Activated naive CD4-positive, alpha-beta T cell treated with Interleukin-2 at 50 U/mL for 16 hours (primary cell): ENCODE data around the gene CAPN13.
A peak's percentile ranks its signal among the peaks of the same experiment; 100 is the strongest.

Experiments used
- DNase-seq: peaks from one replicate; pipeline ENCODE4 v3.0.0-alpha.2; 2020

Gene CAPN13

DNA sequence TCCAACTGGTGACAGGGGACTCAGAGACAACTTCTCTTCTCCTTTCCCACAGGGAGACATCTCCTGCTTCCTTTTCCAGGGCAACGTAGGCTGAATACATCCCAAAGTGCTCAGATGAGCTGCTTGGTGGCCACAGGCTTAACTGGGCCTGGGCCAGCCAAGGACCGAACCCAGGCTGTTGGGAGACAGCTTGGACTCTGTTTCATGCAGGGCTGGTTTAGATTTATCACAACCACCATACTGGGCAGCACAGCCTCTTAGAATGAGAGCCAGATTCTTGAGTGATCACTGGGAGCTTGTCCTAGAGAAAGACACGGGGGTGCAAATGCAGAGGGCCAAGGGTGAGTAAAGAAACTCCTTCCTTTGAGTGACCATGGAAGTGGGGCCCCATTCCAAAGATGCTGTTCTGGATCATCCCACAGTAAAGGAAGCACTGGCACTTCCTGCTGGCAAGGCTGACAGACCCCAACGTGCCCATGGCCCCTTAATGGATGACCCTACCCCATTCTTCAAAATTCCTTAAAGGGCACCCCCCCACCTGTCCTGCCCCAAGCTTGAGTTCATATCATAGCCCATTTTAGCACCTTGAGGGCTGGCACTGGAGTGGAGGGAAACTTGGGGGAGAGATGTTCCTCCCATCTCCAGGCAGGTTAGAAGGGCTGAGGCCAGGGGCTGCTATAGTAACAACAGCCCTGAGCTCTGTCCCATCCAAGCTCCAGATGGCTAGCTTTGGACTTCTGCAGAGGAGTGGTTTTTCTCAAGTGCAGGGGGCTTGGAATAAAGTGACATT is 84.1 kb downstream of the CAPN13 start:
- DNase-seq: no peak

DNA sequence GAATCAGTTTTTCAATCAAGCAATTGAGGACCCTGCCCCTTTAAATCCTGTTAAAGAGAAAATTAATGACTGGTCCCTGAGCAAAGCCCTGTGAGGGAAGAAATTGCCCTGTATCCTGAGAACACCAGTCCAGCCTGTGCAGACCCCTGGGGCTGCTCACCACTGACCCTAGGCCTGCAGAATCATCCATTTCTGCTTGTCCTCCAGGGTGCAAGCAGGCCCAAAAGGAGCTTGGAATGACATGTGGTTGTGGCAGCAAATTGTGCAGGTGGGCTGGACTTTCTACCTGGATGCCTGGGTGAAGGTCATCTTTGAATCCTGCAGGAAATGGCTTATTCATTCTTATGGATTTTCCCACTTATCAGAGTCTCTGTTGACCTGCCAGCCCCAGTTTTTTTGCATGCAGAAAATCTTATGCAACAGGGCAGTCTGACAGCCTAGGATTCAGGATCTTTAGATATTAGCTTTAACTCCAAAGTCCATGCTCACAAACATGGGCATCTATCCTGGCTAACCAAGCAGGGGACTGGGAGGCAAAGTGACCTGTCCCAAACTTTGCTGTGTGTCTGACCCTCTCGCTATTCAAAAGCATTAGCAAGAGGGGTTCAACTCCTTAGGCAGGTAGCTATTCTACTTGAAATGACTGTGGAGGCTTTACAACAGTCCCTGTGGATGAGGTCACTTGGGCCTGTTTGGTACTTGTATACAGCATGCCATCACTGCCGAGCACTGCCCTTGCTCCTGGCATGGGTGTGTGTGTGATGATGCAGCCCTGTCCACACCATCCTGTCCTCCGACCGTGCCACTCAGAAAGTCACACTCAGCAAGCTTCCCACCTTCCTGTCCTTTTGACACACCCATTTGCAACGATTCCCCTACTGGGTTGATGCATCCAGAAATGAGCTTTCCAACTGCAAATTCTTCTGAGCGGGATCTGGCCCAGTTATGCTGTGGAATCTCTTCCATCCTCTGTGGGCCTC is 85.3 kb downstream of the CAPN13 start:
- DNase-seq: no peak

DNA sequence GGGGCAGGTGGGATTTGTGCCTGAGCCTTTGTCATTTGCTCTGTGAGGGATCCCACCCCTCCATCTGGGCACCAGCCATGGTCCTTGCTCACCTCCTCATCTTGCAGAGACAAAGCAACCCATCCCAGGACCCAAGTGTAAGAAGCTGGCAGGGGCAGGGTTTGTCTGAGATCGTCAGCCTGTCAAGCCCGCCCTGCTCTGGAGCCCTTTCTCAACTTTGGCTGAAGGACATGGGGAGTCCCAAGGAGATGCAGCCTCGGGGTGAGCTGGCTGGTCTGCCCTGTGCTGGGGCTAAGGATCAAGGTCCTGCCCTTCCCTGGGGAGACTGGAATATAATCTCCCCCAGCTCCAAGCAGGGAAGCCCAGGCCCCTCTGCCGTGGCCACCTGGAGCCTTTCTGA is 86.0 kb downstream of the CAPN13 start:
- DNase-seq: no peak

DNA sequence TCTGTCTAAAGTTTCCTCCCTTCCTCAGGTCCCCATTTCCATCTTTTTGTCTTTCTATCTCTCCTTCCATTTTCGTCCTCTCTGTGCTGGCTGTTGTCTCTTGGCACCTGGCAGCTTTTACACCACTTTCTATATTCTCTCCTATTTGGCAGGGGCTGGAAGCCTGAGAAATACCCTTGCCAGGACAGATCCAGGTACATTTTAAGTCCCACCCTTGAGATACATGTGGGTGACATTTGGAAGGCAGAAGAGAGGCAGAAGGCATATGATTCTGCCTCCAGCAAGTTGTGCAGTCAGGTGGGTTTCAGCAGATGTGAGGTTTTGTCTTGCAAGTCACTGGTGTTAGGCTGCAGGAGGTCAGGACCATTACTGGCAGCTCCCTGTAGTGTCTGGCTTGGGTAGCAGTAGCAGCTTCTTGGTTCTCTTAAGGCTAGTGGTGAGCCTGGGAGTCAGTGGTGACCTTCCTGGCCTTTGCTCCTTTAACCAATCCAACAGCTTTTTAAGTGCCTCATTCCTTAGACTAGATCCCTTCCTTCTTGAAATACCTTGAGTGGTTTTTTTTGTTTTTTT is 90.1 kb downstream of the CAPN13 start:
- DNase-seq: no peak

DNA sequence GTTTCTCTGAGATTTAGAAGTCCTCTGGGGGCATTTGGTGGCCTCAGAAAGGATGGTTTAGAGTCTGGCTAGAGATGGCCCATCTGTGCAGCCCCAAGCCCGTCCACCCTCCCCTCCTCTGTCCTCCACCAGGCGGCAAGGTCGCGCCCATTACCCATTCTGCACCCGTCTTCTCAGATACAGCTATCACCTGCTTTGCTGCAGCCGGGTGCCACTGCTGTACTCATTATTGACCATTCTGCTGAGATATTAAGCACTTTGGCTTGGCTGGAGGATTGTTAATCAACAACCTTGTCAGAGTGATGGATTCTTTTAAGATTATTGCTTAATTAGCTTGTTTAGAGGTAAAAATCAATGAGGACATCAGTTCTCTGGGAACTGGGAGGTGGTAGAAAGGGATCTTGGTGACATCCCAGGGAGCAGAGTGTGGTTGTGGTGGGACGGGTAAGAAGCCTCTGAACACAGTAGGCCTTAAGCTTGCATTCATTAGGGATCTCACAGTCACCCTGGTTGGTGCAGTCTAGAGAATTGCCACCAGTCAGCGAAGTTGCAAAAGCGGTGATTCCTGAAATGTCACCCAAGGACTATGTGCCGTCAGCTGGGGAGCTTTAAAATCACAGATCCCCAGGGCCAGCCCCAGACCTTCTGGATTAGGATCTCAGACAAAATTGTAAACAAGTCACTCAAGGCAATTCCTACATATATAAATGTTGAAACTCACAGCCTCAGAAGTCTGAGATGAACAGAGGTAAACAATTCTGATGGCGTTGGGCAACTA is 90.9 kb downstream of the CAPN13 start:
- no peak for DNase-seq

DNA sequence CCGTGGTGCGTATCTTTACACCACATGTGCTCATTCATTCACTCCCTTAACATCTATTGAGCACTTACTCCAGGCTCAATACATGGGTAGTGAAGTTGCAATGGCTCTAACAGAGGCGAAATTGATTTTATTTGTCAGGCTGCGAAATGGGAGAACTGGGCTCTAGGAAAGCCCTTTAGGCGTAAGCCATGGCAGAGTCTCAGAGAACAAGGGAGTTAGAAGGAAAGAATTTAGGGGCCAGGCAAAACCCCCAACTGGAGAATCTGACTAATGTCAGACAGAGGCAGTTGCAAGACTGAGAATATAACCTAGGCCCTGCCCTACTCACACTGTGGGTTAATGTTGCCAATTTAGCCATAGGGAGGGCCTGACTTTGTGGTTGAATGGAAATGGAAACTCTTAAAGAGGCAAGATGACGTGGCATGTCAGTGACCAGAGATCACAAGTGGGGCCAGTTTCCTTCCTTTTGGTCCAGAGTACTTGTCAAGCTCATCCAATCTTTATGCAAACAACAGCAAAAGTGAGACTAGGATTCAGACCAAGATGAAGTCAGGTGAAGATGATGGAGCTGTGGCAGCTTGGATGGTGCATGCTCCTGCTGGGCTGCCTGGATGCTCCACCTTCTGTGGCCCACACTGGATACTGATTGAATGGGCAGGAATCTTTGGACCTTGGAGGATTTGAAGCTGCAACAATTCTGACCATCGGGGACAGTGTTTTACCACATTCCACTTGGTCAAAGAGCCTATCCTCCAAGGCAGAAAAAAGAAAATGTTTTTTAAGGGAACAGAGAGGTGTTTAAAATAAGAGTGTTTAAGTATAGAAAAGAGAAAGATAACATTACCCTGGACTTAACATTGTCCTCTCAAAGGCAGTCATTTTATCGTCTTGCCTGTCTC is 92.2 kb downstream of the CAPN13 start:
- no peak for DNase-seq

DNA sequence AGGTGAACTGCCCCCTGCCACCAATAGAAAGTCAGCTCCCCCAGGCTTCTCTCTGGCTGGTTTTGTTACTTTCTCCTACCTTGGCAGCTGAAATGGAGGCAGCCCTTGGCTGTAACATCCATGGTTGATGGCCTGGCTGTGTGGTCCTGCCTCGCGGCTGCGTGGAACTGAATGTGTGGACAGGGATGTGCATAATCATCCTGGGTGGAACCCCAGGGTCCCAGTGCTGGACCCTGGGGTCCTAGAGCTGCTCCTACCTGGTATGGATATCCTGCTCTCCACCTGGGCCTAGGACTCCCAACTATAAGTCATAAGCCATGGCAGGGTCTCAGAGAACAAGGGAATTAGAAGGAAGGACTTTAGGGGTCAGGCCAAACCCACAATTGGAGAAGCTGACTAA is 93.5 kb downstream of the CAPN13 start:
- DNase-seq: no peak

DNA sequence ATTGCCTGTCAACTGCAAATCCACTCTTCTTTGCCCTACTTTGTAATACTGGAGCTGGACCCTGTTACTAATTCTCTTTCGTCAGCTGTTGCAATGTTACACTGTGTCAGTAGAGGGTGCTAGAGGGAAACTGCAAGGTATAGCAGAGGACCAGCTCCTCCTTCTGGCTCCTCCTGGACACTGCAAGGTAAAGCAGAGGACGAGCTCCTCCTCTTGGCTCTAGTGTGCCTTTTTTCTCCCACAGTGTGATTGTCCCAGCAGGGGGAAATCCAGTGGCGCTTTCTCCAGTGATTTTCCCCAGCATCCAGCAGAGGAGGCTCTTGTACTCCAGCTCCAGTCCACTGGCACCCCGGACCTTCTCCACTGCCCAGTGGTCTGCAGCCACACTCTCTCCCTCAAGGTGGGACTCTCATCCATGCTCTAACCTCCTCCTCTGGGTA is 95.6 kb downstream of the CAPN13 start:
- peak; percentile 86 for DNase-seq

DNA sequence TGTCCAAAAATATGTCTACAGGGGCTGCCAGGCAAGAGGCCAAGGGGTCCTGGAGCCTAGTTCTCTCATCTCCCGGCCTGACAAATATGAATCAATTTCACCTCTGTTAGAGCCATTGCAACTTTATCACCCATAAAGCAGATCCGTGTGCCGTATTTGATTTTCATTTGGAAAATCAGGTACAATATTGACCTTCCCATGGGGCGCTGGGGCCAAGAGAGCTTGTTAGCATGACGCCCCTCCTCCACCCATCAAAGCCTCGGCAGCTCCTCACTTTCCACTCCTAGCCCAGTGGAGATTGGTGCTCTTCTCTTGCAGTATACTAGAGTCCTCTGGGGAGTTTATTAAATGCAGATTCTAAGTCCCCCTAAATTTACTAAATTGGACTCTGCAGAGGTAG is 96.8 kb downstream of the CAPN13 start:
- no peak for DNase-seq

DNA sequence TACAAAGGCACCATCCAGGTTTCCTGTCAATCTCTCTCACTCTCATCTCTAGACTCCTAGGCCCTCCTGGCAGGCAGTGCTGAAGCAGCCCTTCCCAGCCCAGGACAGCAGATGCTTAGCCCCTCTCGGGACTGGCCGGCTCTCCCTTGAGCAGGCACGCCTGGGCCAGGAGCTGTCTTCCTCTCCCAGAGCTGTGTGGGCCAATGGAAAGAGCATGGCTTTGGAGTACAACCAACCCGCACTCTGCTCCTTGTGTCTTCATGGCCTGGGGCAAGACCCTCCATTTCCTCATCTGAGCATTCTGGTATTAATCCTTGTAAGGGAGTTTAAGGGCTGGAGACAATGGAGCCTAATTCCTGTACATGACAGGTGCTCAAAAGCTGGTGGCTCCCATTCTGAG is 97.2 kb downstream of the CAPN13 start:
- DNase-seq: no peak

DNA sequence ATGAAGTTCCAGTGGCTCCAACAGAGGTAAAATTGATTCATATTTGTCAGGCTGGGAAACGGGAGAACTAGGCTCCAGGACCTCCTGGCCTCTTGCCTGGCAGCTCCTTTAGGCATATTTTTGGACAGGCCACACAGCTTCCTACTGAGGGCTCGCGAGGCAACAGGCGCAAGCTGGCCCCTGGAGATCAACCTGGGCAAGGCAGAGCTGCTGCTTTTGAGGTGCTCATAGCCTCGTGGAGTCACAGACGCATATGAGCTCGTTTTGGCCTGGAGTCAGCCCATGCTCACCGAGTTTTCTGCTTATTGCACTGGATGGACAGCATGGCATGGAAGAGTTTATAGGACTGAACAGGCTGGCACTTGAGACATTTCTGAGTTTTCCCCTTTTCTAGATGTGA is 97.7 kb downstream of the CAPN13 start:
- DNase-seq: no peak

DNA sequence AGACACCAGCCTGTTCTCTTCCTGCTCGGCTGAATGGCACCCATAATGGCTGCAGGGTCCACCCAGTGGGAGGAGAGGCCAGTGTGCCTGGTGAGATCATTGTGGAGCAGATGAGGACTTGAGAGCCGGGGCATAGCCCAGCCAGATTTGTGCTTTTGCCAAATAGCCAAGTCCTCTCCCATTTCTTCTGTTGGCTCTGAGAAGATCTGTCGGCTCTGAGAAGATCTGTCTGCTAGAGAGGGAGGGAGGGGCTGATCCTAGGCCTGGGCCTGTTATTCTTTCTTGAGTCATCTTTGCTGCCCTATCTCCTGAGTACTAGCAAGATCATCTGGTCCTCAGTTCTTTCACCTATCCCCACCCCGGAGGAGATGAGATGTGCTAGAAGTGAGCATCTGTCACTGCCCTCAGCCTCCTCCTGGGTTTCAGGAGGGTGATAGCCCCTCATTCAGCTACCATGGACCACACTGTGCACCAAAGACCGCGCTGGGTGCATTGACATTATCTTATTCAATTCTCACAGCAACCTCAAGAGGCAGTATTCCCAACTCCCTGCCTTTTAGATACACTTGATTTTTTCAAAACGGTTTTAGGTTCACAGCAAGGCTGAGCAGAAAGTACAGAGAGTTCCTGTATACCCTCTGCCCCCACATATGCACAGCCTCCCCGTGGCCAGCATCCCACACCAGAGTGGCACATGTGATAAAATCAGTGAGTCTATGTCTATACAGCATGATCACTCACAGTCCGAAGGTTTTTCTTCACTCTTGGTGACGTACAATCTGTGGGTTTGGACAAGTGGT is 98.6 kb downstream of the CAPN13 start:
- DNase-seq: no peak

DNA sequence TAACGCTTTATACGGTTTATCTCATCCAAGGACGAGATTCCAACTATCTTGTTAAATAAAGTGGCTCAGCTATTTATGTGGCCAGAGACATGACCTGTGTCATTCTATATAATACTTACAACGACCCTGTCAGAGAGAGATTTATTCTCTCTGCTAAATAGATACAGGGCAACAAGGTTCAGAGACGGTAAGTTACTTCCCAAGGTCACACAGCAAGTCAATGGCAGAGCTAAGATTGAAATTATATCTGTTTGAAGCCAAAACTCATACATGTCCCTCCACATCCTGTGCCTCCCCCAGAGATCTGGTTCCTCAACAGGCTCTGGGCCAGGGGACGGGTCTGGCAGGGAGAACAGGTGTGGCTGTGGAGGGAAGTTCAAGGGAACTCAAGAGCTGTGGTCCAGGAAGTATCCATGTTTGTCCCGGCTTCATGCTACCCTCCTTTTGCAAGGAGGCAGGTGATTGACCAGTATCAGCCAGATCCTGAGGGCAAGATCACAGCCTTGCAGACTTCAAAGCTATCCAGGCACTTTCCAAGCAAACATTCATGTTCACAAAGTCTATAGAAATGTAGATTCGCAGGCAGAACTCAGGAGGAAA is 99.8 kb downstream of the CAPN13 start:
- no peak for DNase-seq

DNA sequence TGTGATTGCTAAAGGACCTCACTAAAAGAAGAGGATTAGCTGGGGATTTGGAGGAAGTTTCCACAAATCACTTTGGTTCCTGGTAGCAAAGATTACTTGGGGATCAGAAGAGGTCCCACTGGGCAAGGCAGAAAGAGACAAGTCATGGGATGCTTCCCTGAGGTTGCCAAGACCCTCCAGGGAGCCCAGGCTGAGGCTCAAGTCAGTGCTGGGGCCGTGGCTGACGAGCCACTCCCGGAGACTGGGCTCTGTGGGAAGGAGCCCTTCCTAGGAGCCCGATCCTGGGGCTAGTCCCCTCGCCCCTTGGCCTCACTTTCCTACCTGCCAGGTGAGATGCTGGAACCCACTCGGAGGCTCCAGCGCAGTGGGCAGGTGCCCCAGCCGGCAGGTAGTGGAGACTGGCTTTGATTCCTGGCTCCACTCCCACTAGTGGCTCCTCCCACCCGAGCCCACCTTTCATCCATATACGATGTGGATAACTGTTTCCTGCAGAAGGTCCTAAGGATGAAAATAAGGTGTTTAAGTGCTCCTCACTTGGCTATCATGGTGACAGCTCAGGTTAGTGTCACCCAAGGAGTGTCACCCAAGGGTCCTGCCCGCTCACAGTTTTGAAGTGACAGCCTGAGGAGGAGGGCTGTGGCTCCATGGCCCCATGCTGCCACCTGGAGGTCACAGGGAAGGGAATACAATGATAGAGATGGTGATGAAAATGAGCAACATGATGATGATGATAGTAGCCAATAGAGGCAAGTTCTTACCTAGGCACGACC is 100.5 kb downstream of the CAPN13 start:
- DNase-seq: peak; percentile 78

DNA sequence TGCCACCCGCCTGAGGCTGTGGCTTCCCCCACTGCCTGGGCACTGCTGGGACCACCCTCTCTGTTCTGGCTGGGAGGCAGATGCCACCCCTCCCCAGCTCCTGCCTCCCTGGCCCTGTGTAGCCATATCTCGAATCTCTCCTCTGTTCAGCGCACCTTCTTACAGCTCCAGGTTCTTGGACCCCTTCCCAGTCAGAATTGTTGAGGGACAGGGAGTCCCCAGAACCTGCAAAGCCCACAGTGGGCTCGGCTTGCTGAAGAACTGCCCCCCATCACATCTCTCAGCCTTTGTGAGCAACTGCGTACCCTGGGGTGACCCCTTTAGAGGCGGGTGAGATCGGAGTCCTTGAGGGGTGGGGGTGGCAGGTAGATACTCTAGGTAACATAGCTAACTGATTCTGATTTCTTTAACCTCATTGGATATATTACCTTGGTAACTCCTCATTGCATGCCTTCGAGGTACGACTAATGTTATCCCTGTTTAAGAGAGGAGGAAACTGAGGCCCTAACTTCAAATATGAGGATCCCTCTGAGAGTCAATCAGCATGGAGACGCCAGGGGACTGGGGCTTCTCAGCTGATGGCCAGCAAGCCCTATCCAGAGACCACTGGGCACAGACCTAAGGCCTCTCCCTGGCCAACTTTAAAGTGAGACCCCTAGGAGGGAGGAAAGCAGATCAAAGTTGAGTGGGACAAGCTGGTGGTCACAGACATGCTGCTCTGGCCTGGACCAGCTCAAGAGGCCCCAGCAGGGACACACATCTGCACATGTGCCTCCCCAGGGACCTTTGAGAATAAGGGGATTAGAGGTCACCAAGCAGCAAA is 101.3 kb downstream of the CAPN13 start:
- DNase-seq: no peak

DNA sequence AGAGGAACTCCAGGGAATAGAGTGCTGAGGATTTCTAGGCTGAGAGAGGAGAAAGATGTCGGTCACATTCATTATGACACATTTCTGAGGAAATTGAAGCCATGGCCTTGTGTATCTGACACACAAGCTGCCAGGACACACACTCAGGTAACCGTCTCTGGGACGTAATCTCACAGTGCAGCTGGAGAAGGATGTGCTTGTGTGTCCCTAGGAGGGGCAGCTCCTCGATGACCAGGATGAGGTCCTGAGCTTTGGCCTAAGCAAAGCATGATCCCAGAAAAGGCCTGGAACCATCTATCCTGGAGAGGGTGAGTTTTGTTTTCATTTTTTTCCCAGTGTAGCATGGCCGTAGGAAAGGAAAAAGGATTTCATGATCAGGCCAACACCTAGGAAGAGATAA is 102.2 kb downstream of the CAPN13 start:
- no peak for DNase-seq

DNA sequence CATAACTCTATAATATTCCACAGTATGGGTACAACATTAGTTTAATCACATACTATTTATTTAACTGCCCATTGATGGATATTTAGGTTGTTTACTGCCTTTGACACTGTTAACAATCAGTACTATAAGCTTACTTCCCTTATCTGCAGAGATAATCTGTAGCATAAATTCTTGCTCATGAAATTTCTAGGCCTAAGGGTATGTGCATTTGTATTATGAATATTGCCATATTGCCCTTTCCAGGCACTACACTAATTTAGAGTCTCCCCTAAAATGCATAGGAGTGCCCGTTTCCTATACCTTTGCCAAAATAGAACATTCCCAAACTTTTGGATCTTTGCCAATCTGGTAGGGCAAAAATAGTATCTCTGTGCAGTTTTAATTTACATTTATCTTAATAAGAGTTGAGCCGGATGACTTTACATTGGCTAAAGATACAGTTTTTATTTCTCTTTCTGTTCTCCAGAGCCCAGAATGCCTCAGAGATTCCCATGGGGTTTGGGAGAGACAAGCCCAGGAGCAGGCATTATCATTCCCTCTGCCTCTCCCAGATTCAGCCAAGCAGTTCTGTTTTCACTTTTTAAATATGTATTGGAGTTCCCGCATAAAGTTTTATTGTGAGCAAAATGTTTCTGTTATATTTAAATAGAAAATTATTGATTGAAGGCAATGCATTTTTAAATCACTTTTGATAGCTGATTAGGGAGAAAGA is 102.8 kb downstream of the CAPN13 start:
- DNase-seq: no peak

DNA sequence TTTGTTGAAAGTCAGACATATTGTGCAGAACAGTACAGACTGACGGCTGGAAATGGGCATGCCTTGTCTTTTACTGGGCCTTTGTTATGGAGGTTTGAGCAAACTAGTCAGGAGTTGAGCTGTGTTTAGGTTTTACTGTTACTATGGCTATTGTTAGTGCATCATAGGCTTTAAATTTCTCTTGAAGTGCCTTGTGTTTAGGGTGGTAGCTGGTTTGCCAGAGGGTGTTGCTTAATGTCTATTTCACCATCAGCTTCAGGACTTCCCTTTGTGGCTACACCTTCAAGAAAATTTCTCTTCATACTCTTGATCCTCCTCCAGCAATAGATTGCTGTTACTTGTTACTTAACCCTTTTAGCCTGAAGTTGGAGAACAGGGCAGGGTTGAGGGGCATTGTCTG is 104.6 kb downstream of the CAPN13 start:
- DNase-seq: no peak
